IPS DF 19.7 (cell line): ENCODE measurements around the gene RGS13.

Source experiments
- DNase-seq: peaks from one replicate; pipeline ENCODE4 v3.0.0-alpha.2; 2013; ENCODE audit warnings: low read depth, low spot score

The RGS13 gene, protein sequence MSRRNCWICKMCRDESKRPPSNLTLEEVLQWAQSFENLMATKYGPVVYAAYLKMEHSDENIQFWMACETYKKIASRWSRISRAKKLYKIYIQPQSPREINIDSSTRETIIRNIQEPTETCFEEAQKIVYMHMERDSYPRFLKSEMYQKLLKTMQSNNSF

DNA sequence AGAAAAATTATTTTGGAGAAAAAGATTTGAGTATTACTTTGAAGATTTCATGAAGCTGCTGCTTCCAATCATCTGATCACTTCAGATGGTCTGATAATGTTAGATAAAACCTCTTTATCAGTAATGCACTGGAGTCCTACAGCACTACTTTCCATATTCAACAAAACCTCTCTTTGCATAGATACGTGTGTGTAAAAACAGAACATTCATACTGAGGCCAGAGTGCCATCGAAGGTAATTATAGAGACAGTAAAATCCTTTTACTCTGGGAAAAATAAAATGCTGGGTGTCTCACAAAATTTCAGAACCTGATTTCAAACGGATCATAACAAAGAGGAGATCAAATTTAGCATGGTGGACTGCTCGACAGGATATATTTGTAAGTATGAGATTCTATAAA, at the start of gene RGS13:
TSS of gene RGS13 (plus strand) at position 209 of the 400 bp plus-strand sequence. CDS start 8,188 bp downstream, outside the sequence.
- no peak for DNase-seq

DNA sequence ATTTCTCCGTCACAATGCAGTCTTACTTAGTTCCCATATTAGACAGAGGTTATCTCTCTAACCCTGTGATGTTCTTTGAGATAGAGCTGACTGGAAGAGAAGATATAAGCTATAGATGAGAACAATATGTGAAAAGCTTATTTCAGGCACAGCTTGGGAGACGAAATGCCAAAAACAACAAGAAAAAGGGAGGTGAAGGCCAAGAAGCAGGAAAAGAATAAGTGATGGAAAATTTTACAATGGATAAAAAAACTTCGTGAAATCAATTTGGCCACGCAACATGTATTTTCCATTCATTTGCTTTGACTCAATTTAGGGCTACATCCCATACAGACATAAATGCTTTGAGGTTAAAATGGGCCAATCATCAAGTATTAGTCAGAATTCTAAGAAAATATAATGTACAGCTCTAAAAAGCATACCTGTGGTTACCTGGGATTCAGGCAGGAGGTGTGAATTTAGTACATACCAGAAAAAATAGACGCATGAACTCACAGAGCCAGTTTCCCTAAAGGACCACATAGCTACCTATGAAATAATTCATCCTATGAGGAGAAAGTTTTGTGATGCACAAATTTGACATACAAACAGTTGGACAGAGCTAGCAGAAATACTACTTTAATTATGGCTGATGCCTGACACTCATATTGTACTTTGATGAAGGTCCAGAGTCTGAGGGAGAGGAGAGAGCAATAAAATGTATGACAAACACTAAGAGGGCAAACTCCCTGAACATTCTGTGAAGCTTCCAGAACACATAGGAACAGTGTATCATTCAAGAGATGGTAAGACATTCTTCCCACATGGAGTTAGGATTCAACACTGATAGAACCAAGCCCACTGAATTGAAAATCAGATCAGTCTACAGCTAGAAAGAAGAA, 48.3 kb upstream of the RGS13 start:
- DNase-seq, result no peak

DNA sequence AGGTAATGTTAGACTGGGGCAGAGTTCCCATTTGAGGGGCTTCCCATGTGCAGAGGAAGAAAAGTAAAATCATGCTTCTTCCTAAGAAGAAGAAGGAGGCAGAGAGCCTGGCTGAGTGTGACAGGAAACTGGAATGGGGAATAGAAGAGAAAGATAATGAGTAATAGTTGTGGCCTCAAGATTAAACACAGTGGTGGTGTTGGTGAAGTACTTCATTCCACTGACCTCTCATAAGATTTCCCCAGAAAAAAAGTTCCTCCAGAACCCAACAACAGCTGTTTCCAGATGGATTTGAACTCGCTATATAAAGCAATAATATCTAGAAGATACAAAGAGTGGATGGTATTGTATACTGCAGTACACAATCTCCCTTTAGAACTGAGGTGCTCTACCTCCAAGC, 47.4 kb upstream of the RGS13 start:
- no peak for DNase-seq

DNA sequence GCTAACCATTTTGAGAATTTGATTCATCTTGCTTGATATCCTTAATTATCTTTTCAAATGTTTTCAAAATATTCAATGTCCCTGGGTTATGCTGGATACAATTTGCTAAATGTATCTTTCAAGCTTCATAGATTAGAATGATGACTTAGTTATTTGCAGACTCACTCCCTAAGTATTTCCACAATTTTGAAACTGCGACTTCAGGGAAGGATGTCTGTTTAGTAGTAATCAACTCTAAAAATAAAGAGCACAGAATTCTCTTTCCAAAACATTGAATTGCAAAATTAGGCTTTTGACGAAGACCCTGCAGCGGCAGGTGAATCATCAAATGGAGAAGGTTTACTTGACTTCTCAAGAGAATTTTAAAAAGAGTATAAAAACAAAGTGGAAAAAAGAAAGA, 46.1 kb upstream of the RGS13 start:
- no peak for DNase-seq

DNA sequence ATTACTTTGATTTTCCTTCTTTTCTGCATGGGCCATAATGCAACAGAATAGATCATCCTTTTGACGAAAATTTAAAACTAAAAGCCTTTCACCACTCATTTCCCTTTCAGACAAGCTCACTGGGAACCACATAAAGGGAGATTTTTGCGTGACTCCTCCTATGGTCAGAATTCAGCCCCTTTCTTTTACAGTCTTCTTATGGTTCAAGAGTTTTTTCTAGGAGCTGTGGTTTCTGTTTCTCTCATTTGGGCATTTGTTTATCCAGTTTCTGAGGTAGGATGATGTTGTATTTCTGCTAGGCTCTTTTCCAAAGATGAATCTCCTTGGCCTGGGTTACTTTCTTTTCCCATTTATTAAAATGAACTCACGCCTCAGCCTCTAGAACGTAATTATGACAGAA, 43.4 kb upstream of the RGS13 start:
- no peak for DNase-seq

DNA sequence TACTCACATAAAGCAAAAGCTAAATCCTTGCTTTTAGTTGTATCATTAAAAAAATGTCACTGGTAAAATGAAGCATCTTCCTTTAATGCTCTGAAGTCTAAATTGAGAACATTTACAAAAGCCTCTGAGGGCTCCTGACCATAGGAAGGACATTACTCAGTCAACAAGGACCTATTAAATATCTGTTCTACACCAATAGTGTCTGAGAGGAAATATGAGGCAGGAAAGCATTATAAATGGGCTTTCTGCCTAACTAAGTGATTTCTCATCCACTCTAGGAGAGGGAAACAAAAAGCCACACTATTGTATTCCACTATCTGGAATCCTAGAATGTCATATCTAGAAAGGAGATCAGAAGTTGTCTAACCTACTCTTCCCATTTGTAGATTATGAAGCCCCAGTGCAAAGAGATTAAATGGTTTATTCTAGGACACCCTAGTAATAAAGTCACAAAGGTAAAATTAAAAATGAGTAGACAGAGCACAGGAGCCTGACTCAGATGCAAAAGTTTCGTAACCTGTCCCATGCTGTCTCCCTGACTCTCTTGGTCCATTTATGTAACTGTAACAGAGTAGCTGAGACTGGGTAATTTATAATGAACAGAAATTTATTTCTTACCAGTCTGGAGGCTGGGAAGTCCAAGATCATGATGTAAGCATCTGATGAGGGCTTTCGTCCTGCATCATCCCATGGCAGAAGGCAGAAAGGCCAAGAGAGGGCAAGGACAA, 42.8 kb upstream of the RGS13 start:
- DNase-seq, result no peak

DNA sequence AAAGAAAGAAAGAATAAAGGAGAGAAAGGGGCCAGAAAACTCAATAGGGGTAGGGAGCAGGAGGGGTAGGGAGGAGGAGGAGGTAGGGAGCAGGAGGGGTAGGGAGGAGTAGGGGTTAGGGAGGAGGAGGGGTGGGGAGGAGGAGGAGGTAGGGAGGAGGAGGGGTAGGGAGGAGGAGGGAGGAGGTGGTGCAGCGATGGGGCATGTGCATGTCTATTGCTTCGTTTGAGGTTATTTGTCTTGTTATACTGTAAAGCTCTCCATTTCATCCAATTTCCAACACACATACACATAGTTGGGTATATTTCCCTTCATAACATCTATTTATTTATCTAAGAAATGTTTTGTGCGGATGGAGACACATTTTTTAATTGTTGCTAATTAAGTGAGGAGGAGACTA, 40.6 kb upstream of the RGS13 start:
- DNase-seq, result no peak

DNA sequence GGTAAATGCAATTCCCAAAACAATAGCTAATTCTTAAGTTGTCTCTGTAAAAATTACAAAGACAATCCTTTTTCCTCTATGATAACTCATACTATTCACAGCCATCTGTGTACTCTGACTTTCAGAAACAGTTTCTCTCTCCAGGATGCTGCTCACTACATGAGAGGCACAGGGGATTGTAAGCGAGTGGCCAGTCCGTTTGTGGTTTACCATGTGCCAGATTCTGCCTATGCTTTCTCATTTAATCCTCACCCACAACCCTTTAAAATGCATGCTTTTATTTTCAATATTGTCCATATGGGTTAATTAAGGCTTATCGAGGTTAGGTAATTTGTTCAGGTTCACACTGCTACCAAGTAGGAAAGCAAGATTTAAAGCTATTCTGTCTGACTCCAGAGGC, 37.4 kb upstream of the RGS13 start:
- DNase-seq, result no peak

DNA sequence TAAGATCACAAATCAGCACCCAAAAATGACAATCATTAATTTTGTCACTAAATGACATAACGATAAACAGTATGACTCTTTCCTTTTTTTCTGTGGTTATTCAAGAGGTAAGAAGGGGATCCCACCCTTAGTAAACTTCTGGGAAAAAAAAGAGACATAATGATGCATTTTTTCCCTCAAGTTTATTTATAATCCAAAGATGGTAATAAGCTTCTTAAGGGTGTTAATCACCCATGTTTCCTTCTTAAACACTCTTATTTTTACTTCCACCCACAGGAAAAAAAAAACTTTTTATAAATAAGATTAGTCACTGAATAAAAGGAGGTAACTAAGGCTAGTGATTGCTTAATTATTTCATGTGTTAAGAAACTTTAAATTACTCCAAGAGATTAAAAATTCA, 35.7 kb upstream of the RGS13 start:
- no peak for DNase-seq

DNA sequence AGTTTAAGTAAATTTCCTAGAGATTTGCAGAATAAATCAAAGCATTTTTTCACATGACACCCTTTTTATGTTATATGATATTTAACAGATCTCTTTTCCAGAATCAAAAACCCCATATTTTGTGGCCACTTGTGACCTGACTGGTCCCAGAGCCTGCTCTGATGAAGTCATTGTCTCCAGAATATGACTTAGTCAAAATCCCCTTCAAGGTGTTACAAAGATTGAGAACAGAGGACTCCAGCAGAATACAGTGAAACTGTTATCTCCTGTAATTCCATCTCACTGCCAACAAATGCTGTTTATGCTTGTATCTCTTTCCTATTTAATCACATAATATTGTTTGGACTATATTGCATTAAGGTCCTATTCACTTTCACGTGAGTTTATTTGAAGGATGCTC, 34.8 kb upstream of the RGS13 start:
- no peak for DNase-seq

DNA sequence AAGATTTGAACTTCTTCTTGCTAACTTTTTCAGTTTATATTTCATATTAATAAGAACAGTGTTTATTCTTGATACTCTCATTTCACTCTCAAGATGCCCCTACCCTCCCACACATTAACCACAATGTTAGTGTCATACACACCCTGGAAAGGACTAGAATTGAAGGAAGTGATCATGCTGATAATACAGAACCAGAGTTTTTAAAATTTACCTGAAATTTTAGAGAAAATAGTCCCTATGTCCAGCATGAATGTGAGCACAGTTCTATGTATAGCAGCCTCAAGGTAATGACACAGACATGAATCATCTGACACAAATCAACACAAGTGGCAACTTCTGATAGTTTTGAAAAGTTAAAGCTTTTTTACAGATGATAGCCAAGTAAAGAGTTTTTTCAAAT, 34.4 kb upstream of the RGS13 start:
- DNase-seq, result no peak

DNA sequence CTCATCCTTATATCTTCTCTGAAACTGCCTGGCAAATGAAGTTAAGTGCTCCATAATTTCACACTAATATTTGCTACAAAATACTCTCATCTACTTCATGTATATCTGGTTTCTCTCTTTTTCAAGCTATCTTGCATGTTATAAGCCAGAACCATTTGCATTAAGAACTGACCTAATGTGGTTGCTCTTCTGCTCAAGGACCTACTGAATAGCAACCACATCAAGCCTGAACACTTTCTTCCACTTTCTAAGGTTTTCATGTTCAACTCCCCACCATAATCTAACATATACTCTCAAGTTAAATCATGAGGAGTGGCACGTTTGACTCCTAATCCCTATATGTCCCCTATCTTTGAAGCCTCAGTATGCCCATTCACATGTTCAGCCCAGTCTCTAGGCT, 33.2 kb upstream of the RGS13 start:
- DNase-seq, result no peak

DNA sequence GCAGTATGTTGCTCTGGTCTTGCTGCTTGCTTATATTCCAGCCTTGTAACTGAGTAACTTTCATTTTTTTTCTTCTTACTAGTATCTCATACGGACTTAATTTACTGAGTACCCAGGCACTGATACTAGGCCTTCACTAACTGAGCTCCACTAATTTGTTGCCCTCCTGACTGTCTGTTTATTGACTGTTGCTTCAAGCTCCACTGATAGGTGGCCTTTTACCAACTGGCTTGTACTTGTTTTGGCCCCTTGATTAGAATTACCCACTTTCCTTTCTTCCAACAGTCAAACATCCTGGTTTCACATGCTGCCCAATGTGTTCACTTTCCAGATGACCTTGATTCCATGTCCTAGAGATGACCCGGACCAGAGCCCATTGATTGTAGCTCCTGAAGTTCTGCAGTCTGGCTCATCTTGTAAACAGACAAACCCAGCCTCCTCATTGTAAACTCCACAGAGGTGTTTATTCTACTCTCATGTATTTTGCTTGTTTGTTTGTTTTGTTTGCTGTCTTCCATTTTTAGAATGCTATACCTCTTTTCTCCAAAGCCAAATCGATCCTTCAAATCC, 32.6 kb upstream of the RGS13 start:
- DNase-seq, result no peak

DNA sequence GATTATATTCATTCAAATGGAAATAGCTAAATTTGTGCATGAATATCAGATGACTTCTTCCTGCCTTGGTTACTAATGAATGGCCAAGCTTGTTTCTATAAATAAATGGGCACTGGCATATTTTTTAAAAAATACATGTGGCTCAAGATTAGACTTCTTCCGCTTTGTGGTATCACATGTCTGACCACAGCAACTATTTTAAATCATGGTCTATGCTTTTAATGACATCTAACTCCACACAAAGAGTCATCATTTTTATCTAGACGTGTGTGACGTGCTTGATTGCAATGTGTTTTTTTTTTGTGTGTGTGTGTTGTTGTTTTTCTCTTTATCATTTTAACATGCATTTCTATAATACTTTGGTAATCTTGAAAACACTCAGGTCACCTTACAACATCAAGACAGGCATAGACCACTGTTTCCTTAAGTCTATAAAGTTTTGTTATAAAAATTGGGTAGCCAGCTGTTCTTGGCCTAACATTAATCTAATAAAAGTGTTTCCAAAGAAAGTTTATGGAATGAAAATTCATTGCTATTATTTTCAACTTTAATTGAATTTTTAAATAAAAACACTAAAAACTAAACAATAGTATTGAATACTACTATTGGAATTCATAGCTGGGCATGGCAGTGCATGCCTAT, 30.8 kb upstream of the RGS13 start:
- DNase-seq, result no peak

DNA sequence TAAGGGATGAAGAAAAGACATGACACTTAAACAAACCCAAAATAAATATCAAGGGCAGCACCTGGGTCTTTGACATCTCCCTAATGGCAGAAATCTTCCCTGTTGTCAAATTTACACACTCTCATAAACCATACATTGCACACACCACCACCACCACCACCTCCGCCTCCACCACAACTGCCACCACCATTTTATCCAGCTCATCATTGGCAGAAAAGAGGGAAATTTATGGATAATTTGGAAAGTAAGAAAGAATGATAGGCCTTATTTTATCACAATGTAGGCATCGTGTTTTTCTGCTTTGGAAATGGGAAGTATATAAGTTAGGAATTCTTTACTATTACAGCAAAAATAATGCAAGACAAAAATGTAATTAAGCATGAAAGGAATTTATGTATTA, 27.3 kb upstream of the RGS13 start:
- DNase-seq, result no peak

DNA sequence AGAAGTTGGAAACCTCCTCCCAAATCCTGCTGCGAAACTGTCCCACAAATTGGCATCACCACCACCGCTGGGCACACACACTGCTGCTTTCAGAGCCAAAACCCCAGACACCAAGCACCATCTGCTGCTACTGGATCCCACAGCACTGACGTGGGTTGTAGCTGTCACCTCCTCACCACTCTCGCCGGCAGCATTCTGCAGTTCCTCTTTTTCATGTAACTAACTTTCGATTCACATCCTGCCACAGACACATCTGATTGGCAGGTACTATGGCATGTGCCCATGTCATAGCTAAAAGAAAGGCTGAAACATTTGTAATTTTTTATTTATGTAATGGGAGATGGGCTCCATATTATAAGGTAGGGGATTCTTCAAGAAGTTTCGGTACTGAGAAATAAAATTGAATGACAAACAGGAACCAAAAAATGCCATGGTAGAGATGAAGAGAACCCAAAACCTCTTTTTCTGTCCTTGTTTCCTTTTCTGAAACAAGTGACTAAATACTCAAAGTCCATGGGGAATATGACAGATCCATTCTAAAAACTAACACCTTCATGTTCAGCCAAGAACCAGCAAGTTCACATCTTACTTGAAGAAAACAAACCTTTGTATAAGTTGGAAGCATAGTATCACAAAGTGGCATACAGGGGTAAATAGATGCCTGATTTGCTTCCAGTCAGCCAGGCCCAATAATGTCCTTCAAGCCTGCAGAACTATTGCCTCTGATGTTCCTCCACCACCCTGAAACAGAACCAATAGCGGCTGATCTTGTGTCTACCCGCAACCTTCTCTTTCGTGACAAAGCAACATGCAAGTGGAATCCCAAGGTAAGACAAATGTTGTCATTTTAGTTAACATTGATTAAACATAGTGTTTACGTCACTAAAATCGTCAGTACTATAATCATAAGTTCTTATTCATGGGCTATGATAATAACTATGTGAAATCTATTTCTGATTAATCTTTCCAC, 26.6 kb upstream of the RGS13 start:
- DNase-seq, result no peak

DNA sequence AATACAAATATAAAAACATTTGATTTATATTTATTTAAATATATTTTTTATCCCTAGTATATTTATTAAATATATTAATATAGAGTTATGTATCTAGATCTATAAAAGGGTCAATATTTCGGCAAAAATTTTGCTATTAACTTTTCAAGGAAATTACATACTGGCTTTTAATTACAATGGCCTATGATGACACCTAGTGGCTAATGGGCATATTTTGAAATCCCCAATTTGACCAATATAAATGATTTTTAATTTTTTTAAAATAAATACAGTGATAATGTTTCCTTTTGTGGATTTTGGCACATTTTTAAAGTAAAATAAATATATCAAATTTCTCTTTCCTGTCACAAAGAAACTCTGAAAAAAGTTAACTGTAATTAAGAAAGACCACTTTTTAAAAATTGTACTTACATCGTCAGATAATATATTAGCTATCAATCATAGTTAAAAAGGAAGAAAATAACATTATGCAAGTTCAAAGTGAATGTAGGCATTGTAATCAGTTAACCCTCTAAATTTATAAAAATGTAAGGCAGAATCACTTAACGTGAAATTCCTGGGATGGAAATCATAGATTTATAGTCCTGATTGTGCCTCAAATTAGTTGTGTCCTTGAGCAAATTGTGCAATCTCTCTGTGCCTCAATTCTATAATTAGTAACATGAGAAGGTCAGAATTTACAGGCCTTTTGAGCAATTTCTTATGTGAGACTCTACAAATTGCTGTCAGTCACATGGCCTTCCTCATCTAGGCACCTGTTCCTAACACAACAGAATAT, 25.6 kb upstream of the RGS13 start:
- DNase-seq, result no peak

DNA sequence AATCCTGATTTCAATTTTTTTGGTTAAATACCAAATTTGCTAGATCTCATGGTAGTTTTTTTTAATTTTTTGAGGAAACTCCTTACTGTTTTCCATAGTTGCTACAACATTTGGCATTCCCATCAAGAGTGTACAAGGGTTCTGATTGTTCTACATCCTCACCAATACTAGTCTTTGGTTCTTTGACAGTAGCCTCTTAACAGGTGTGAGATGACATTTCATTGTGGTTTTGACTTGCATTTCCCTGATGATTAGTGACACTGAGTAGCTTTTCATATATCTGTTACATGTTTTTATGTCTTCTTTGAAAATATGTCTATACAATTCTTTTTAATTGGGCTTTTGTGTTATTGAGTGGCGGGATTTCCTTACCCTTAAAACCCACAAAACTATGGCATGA, 20.9 kb upstream of the RGS13 start:
- no peak for DNase-seq

DNA sequence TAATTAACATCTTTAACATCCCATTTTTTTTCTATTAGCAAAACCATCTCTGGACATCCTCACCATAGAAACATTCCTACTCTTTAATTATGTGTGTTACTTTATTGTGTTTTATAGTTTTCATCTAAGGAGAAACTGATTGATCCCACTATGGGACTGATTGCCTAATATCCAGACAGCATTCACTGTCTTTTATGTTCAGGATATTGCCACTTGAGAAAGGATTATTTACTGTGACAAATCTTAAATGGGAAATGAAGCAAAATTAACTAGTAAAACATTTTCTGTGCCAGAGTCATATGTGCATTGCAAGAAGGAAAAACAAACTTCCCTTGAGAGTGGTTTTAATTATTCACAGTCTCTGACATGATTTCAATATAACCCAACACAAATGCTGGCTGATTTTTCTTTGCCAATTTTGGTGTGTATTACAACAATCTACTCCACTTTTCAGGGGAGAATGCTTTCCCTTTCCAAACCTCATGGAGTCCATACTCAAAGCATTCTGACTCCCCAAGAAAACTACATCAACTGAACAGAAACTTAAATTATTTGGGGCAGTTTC, 15.8 kb upstream of the RGS13 start:
- DNase-seq, result no peak
